Pancreas (tissue), 10 donors: ENCODE data around the gene MAP7D3. TPM values are rescaled to one million over a fixed set of nuclear protein-coding genes. Genes with fewer than 3 reads are reported as not detected.
A peak's percentile ranks its signal among the peaks of the same experiment; 100 is the strongest.
"Not testable (repeated sequence)": the region's sequence is repeated elsewhere in the genome, so short reads cannot be mapped to it uniquely, and the experiment has no call there.

Source experiments
- ATAC-seq, 4 donors: fragments of 200-7000 bp; cut with Tn5 transposase; one replicate each; pipeline versions ENCODE4 v1.8.0 to v1.9.1; 2020; ENCODE audit warnings: mild to moderate bottlenecking in 4 of 4, moderate library complexity in 4 of 4
- DNase-seq, 6 donors: peaks; one replicate each; pipeline ENCODE4 v3.0.0-alpha.2; 2020
- FAIRE-seq: peaks from 2 replicates; lab custom pipeline; 2012; peaks lifted over from hg19 to GRCh38; lab: Jason Lieb, UNC
- H3K27ac ChIP-seq, 4 donors: fragments of 200-600 bp; sonication (generic); 1 replicate in 3 of 4; 2 replicates in 1 of 4; pipeline versions ENCODE4 v1.5.0 to v1.8.0; 2020
- H3K27me3 ChIP-seq, 4 donors: fragments of 200-600 bp; one replicate each; pipeline ENCODE4 v1.8.0; 2021
- H3K36me3 ChIP-seq, 3 donors: fragments of 200-600 bp; sonication (generic) in 1 of 3; one replicate each; pipeline versions ENCODE4 v1.5.0 to v1.8.0; 2020 to 2021
- H3K4me1 ChIP-seq, 3 donors: fragments of 200-600 bp; one replicate each; pipeline ENCODE4 v1.8.0; 2021
- H3K4me3 ChIP-seq, 4 donors: fragments of 200-600 bp; sonication (generic) in 2 of 4; one replicate each; pipeline versions ENCODE4 v1.5.0 to v1.8.0; 2020 to 2021
- H3K9me3 ChIP-seq, 4 donors: fragments of 200-600 bp; one replicate each; pipeline ENCODE4 v1.8.0; 2021
- CTCF ChIP-seq, 4 donors: fragments of 200-600 bp; sonication (generic) in 3 of 4; IDR thresholded peaks; one replicate each; pipeline versions ENCODE4 v1.5.0 to v1.8.0; 2021; ENCODE audit warnings: antibody characterized with exemption in 4 of 4
- WGBS, 2 donors: extraction: QIAGEN DNeasy Blood & Tissue Kit; methylation state at CpG; one replicate each; pipeline ENCODE4 v1.1.7; 2013; 5-methylcytosine and 5-hydroxymethylcytosine counted together
- intact Hi-C, 3 donors: fragments of 100-400 bp; cut with DNase I; formaldehyde crosslinking; loops; one replicate each; pipeline versions ENCODE4 v1.11.1 to v1.14.2; 2022
- polyA plus RNA-seq, 2 donors: library from polyadenylated mRNA; stranded (reverse); fragments of 200-250 nt; gene quantifications; one replicate each; pipeline ENCODE4 v1.2.3, GENCODE V29; 2013
- total RNA-seq, 6 donors: library from RNA; stranded (reverse); fragmentation: NEBNext Ultra II Directional in 4 of 6; extraction: Animal tissue kit (Norgen Biotek cat#: 25700) in 4 of 6; gene quantifications; one replicate each; pipeline versions ENCODE4 v1.2.1 to v1.2.4, GENCODE V29; 2021 to 2023
- donor health status: healthy with polysubstance abuse.
- donor health status: DM: no; HTN: no; CAD: no; lungs with moderate emphysema.
- donor health status: DM: no; HTN: no; CAD: no.
- donor health status: control.
- donor health status: control.
- donor health status: Bipolar disorder and iron deficiency.
- donor health status: DM: yes; HTN: yes; CAD: no.
- donor health status: DM: no; HTN: no; CAD: no.
- donor health status: DM: no; HTN: no; CAD: no.
- donor health status: DM: yes; HTN: yes; CAD: no.

MAP7D3 gene
- total RNA-seq, result 1 to 10 TPM; 1.1 to 3.6 (median 2.3) TPM
- polyA plus RNA-seq, result 1 to 10 TPM; 1.9 to 2.3 TPM

GRCh38 chrX:136251041-136251991 lies at the start of gene MAP7D3:
Gene MAP7D3 (minus strand): TSS chrX:136251400. CDS start chrX:136251358, 42 bp downstream.
- peaks cover 0 to 15% (median 0%) of the 10 kb centered on the region in 4 donors for H3K27me3 ChIP-seq
- no peaks in the 10 kb centered on the region for H3K4me1 ChIP-seq
- 2 to 27% methylated on average over 32 to 73 of the region's 73 CpGs for WGBS, 2 donors
- no peak for TF ChIP-seq CTCF (IDR thresholded peaks at IDR 0.05)
- no peaks in the 10 kb centered on the region for H3K9me3 ChIP-seq
- FAIRE-seq (no peak), ATAC-seq (peak; percentile 95 to 98 (median 98)), DNase-seq (peak; percentile 41 to 83 (median 58))
- intact Hi-C loops, result no loop called here
- H3K4me3 ChIP-seq, result peak within 1 kb of the TSS; percentile 41 to 63 (median 57)
- H3K27ac ChIP-seq, result peak within 1 kb of the TSS in 2 of 4 donors; percentile 41 to 42
- H3K36me3 ChIP-seq, result no peaks in the 10 kb centered on the region

- intact Hi-C loops, H3K4me3 ChIP-seq, FAIRE-seq, H3K36me3 ChIP-seq, H3K9me3 ChIP-seq, H3K27me3 ChIP-seq, H3K27ac ChIP-seq, H3K4me1 ChIP-seq, ATAC-seq, DNase-seq: not testable (repeated sequence)
- WGBS, 2 donors, result 80 to 82% methylated on average over 4 of the region's 4 CpGs
Observed at GRCh38 chrX:136300721-136301120, 49.5 kb upstream of the MAP7D3 start, which contains the start of gene ADGRG4. Gene ADGRG4 (plus strand): TSS chrX:136300963. CDS start chrX:136308778, 7,815 bp downstream.

- H3K9me3 ChIP-seq, result no peaks in the 10 kb centered on the region
- no peak overlapping the region for H3K27ac ChIP-seq
- TF ChIP-seq CTCF (IDR thresholded peaks at IDR 0.05), result no peak
- ATAC-seq (no peak), FAIRE-seq (no peak), DNase-seq (no peak)
- peaks cover 0 to 4% (median 0%) of the 10 kb centered on the region in 4 donors for H3K27me3 ChIP-seq
- H3K36me3 ChIP-seq, result no peaks in the 10 kb centered on the region
- intact Hi-C loops, result no loop called here
- WGBS, 2 donors, result 75 to 81% methylated on average over 8 of the region's 8 CpGs
- no peaks in the 10 kb centered on the region for H3K4me1 ChIP-seq
- H3K4me3 ChIP-seq, result no peak overlapping the region
Observed at GRCh38 chrX:136295380-136295779, 44.2 kb upstream of the MAP7D3 start.

- Histone ChIP-seq H3K9me3 (no peaks in the 10 kb centered on the region), H3K27ac (no peak overlapping the region), H3K4me3 (no peak overlapping the region), H3K27me3 (peaks cover 0 to 4% (median 0%) of the 10 kb centered on the region in 4 donors), H3K4me1 (no peaks in the 10 kb centered on the region), H3K36me3 (no peaks in the 10 kb centered on the region)
- intact Hi-C loops, result no loop called here
- FAIRE-seq (no peak), DNase-seq (no peak), ATAC-seq (no peak)
- TF ChIP-seq CTCF (IDR thresholded peaks at IDR 0.05), result no peak
- 38 to 60% methylated on average over 2 of the region's 2 CpGs for whole genome bisulfite sequencing, 2 donors
Observed at GRCh38 chrX:136292656-136293055, 41.5 kb upstream of the MAP7D3 start.

- 86% methylated on average over 2 of the region's 2 CpGs for WGBS, 2 donors
- no peak for DNase-seq
- H3K4me1 ChIP-seq, result no peaks in the 10 kb centered on the region
- no peaks in the 10 kb centered on the region for H3K9me3 ChIP-seq
- no peak for ATAC-seq
- no peak for TF ChIP-seq CTCF (IDR thresholded peaks at IDR 0.05)
- H3K36me3 ChIP-seq, result no peaks in the 10 kb centered on the region
- peaks cover 0 to 4% (median 0%) of the 10 kb centered on the region in 4 donors for H3K27me3 ChIP-seq
- intact Hi-C loops, result no loop called here
- FAIRE-seq, result no peak
- H3K27ac ChIP-seq, result no peak overlapping the region
- H3K4me3 ChIP-seq, result no peak overlapping the region
Observed at GRCh38 chrX:136291824-136292223, 40.6 kb upstream of the MAP7D3 start.

- H3K27me3 ChIP-seq, ATAC-seq, H3K27ac ChIP-seq, intact Hi-C loops, H3K36me3 ChIP-seq, H3K9me3 ChIP-seq, DNase-seq, H3K4me3 ChIP-seq, FAIRE-seq, H3K4me1 ChIP-seq: not testable (repeated sequence)
- WGBS, 2 donors, result 69 to 76% methylated on average over 5 of the region's 5 CpGs
Observed at GRCh38 chrX:136286375-136286774, 35.2 kb upstream of the MAP7D3 start.
